Heart left ventricle (tissue), 16 donors: Measurements from ENCODE around the gene HTT. TPM values are rescaled to one million over a fixed set of nuclear protein-coding genes. Genes with fewer than 3 reads are reported as not detected.

ENCODE experiments used
- ATAC-seq, 4 donors: fragments of 200-7000 bp; cut with Tn5 transposase; one replicate each; pipeline ENCODE4 v1.9.1; 2020 to 2022; ENCODE audit warnings: moderate library complexity in 4 of 4, mild to moderate bottlenecking in 3 of 4, moderate number of reproducible peaks in 1 of 4
- DNase-seq, 5 donors: peaks; one replicate each; pipeline ENCODE4 v3.0.0-alpha.2; 2020
- H3K27ac ChIP-seq, 12 donors: fragments of 200-600 bp; sonication (generic) in 4 of 12; one replicate each; pipeline versions ENCODE4 v1.5.0 to v1.8.0; 2016 to 2022; ENCODE audit warnings: mild to moderate bottlenecking in 2 of 12
- H3K27me3 ChIP-seq, 9 donors: fragments of 200-600 bp; sonication (generic) in 2 of 9; one replicate each; pipeline versions ENCODE4 v1.5.1 to v1.8.0; 2016 to 2022; ENCODE audit warnings: mild to moderate bottlenecking in 3 of 9
- H3K36me3 ChIP-seq, 9 donors: fragments of 200-600 bp; sonication (generic) in 2 of 9; one replicate each; pipeline versions ENCODE4 v1.5.0 to v1.8.0; 2018 to 2022; ENCODE audit warnings: mild to moderate bottlenecking in 2 of 9
- H3K4me1 ChIP-seq, 12 donors: fragments of 200-600 bp; sonication (generic) in 4 of 12; one replicate each; pipeline versions ENCODE4 v1.5.0 to v1.8.0; 2016 to 2022; ENCODE audit warnings: mild to moderate bottlenecking in 3 of 12
- H3K4me3 ChIP-seq, 12 donors: fragments of 200-600 bp; sonication (generic) in 4 of 12; one replicate each; pipeline versions ENCODE4 v1.5.0 to v1.8.0; 2017 to 2022; ENCODE audit warnings: mild to moderate bottlenecking in 9 of 12, moderate library complexity in 4 of 12
- H3K9me3 ChIP-seq, 12 donors: fragments of 200-600 bp; sonication (generic) in 4 of 12; one replicate each; pipeline versions ENCODE4 v1.5.0 to v1.8.0; 2016 to 2022; ENCODE audit warnings: mild to moderate bottlenecking in 1 of 12
- CTCF ChIP-seq, 12 donors: fragments of 200-600 bp; sonication (generic) in 4 of 12; IDR thresholded peaks; one replicate each; pipeline versions ENCODE4 v1.5.0 to v1.8.0; 2018 to 2022; ENCODE audit warnings: antibody characterized with exemption in 12 of 12, mild to moderate bottlenecking in 5 of 12
- POLR2A ChIP-seq, 2 donors: fragments of 450-650 bp; IDR thresholded peaks; one replicate each; pipeline ENCODE4 v1.6.1; 2017; ENCODE audit warnings: antibody characterized with exemption in 2 of 2, mild to moderate bottlenecking in 2 of 2, moderate library complexity in 2 of 2
- WGBS, 4 donors: extraction: QIAGEN DNeasy Blood & Tissue Kit in 2 of 4; methylation state at CpG; one replicate each; pipeline versions ENCODE4 v1.1.5 to v1.1.7; 2013 to 2018; 5-methylcytosine and 5-hydroxymethylcytosine counted together
- intact Hi-C, 10 donors: fragments of 100-400 bp; cut with DNase I; formaldehyde crosslinking; loops; one replicate each; pipeline versions ENCODE4 v1.11.1 to v1.14.2; 2022
- polyA plus RNA-seq, 2 donors: library from polyadenylated mRNA; stranded (reverse); fragments of 200-250 nt; gene quantifications; one replicate each; pipeline ENCODE4 v1.2.3, GENCODE V29; 2013
- total RNA-seq, 9 donors: library from RNA; depleted of rRNA in 2 of 9; stranded (reverse); fragments of >200 nt in 2 of 9; fragmentation: NEBNext Ultra II Directional in 3 of 9; extraction: Animal tissue kit (Norgen Biotek cat#: 25700) in 3 of 9; gene quantifications; one replicate each; pipeline versions ENCODE4 v1.1.0 to v1.2.4, GENCODE V29; 2016 to 2023
- donor health status: ischemic (EF 13 %, LVEDD 7.1; RV severe dilation, severe dysfunction).
- donor health status: healthy with polysubstance abuse.
- donor health status: DM: no; HTN: yes; CAD: no.
- donor health status: DM: no; HTN: no; CAD: no.
- donor health status: ischemic (EF 25% LVEDD 6.9; RV normal size, moderate dysfunction).
- donor health status: ischemic (EF 25% LVEDD 5.7; RV mildly dilated, moderate dysfunction).
- donor health status: healthy.
- donor health status: DM: yes; HTN: yes; CAD: no.
- donor health status: ischemic (EF 35%, LVEDD 5.7; RV mildly dilated, moderate dysfunction).
- donor health status: nonischemic (EF 11% LVEDD 7.7; RV severe dilation, severe dysfunction).
- donor health status: DM: yes; HTN: yes; CAD: no.
- donor health status: PGD.
- donor health status: ischemic (EF 29% LVEDD 5.4; RV normal size, mild dysfunction).
- donor health status: nonischemic (EF 23%, LVEDD 6.1; RV moderate dilation, normal function).

HTT gene
- total and polyA plus RNA-seq, 11 donors = 13.9 to 122 (median 25.1) TPM

- TF ChIP-seq POLR2A (IDR thresholded peaks at IDR 0.05) (no peak), CTCF (IDR thresholded peaks at IDR 0.05) (no peak)
- DNase-seq (peak in 3 of 5 donors; percentile 2 to 19 (median 14)), ATAC-seq (peak in 1 of 4 donors; percentile 40)
- H3K4me1 ChIP-seq = no peaks in the 10 kb centered on the region
- intact Hi-C loops = no loop called here
- WGBS, 4 donors = 91 to 94% (median 93%) methylated on average over 35 of the region's 35 CpGs
- H3K4me3 ChIP-seq = no peak overlapping the region
- H3K27ac ChIP-seq = no peak overlapping the region
- no peaks in the 10 kb centered on the region for H3K27me3 ChIP-seq
- H3K9me3 ChIP-seq = no peaks in the 10 kb centered on the region
- H3K36me3 ChIP-seq = no peaks in the 10 kb centered on the region
Measured at GRCh38 chr4:3261411-3262207, 187.1 kb downstream of the HTT start.

- 86 to 92% (median 90%) methylated on average over 20 to 23 of the region's 23 CpGs for WGBS, 4 donors
- Histone ChIP-seq H3K27ac (no peak overlapping the region), H3K4me1 (no peaks in the 10 kb centered on the region), H3K9me3 (no peaks in the 10 kb centered on the region), H3K27me3 (no peaks in the 10 kb centered on the region), H3K36me3 (no peaks in the 10 kb centered on the region), H3K4me3 (no peak overlapping the region)
- TF ChIP-seq CTCF (IDR thresholded peaks at IDR 0.05) (no peak), POLR2A (IDR thresholded peaks at IDR 0.05) (no peak)
- intact Hi-C loops = no loop called here
- DNase-seq (peak in 2 of 5 donors; percentile 3 to 12), ATAC-seq (peak in 2 of 4 donors; percentile 10 to 21)
Measured at GRCh38 chr4:3262208-3263052, 187.9 kb downstream of the HTT start.

GRCh38 chr4:3263053-3263875 is 188.8 kb downstream of the HTT start:
- DNase-seq (peak in 2 of 5 donors; percentile 4 to 10), ATAC-seq (peak in 2 of 4 donors; percentile 19 to 24)
- Histone ChIP-seq H3K36me3 (no peaks in the 10 kb centered on the region), H3K9me3 (no peaks in the 10 kb centered on the region), H3K4me1 (no peaks in the 10 kb centered on the region), H3K27me3 (no peaks in the 10 kb centered on the region), H3K4me3 (no peak overlapping the region), H3K27ac (no peak overlapping the region)
- WGBS, 4 donors = 76 to 86% (median 83%) methylated on average over 21 to 28 of the region's 28 CpGs
- intact Hi-C loops = no loop called here
- TF ChIP-seq POLR2A (IDR thresholded peaks at IDR 0.05) (no peak), CTCF (IDR thresholded peaks at IDR 0.05) (no peak)
